Measurements from ENCODE around the gene PSEN2.
"Not testable (repeated sequence)": the region's sequence is repeated elsewhere in the genome, so short reads cannot be mapped to it uniquely, and the experiment has no call there.

Gene PSEN2

GRCh38 chr1:226870401-226871279, at the start of gene PSEN2:
PSEN2 (plus strand) TSS chr1:226870616; CDS start chr1:226881908, 11,292 bp downstream.
- no peak for DNase-seq

GRCh38 chr1:226820941-226821718, 49.3 kb upstream of the PSEN2 start:
- DNase-seq, result no peak

GRCh38 chr1:226821719-226822085, 48.7 kb upstream of the PSEN2 start:
- DNase-seq, result no peak

- DNase-seq, result no peak
These were observed 46.8 kb upstream of the PSEN2 start for GRCh38 chr1:226823643-226824042.

GRCh38 chr1:226825037-226825745, 45.2 kb upstream of the PSEN2 start:
- no peak for DNase-seq

- no peak for DNase-seq
These were observed 44.7 kb upstream of the PSEN2 start for GRCh38 chr1:226825746-226826100.

- DNase-seq, result no peak
These were observed 43.7 kb upstream of the PSEN2 start for GRCh38 chr1:226826479-226827261.

GRCh38 chr1:226827458-226827857, 43.0 kb upstream of the PSEN2 start:
- no peak for DNase-seq

- peak; percentile 90 for DNase-seq
These were observed 42.4 kb upstream of the PSEN2 start for GRCh38 chr1:226827968-226828513.

GRCh38 chr1:226829105-226829504, 41.3 kb upstream of the PSEN2 start:
- DNase-seq, result no peak

GRCh38 chr1:226831953-226832352, 38.5 kb upstream of the PSEN2 start:
- DNase-seq, result no peak

- no peak for DNase-seq
These were observed 37.8 kb upstream of the PSEN2 start for GRCh38 chr1:226832613-226833012.

GRCh38 chr1:226834179-226834578, 36.2 kb upstream of the PSEN2 start:
- not testable (repeated sequence) for DNase-seq

- not testable (repeated sequence) for DNase-seq
These were observed 35.0 kb upstream of the PSEN2 start for GRCh38 chr1:226835396-226835795.

GRCh38 chr1:226837966-226838365, 32.5 kb upstream of the PSEN2 start:
- DNase-seq, result not testable (repeated sequence)

GRCh38 chr1:226838456-226838855, 32.0 kb upstream of the PSEN2 start:
- DNase-seq, result no peak

GRCh38 chr1:226845624-226846023, 24.8 kb upstream of the PSEN2 start:
- no peak for DNase-seq

- DNase-seq, result no peak
These were observed 23.6 kb upstream of the PSEN2 start for GRCh38 chr1:226846786-226847185.

- not testable (repeated sequence) for DNase-seq
These were observed 15.9 kb upstream of the PSEN2 start for GRCh38 chr1:226854548-226854947.

- DNase-seq, result no peak
These were observed 7.5 kb upstream of the PSEN2 start for GRCh38 chr1:226862890-226863289.

- DNase-seq, result no peak
These were observed 7.0 kb upstream of the PSEN2 start for GRCh38 chr1:226863446-226863845.

GRCh38 chr1:226864311-226864710, 6.1 kb upstream of the PSEN2 start:
- DNase-seq, result no peak

Measured in activated CD4-positive, alpha-beta T cell treated with anti-CD3 and anti-CD28 coated beads for 1 hour (primary cell).